Bone marrow (tissue), 2 donors: ENCODE results near the gene ZDHHC8.

Experiments
- DNase-seq, 2 donors: peaks; one replicate each; lab custom pipeline; 2025; lab: John Stamatoyannopoulos, UW

The ZDHHC8 gene, protein sequence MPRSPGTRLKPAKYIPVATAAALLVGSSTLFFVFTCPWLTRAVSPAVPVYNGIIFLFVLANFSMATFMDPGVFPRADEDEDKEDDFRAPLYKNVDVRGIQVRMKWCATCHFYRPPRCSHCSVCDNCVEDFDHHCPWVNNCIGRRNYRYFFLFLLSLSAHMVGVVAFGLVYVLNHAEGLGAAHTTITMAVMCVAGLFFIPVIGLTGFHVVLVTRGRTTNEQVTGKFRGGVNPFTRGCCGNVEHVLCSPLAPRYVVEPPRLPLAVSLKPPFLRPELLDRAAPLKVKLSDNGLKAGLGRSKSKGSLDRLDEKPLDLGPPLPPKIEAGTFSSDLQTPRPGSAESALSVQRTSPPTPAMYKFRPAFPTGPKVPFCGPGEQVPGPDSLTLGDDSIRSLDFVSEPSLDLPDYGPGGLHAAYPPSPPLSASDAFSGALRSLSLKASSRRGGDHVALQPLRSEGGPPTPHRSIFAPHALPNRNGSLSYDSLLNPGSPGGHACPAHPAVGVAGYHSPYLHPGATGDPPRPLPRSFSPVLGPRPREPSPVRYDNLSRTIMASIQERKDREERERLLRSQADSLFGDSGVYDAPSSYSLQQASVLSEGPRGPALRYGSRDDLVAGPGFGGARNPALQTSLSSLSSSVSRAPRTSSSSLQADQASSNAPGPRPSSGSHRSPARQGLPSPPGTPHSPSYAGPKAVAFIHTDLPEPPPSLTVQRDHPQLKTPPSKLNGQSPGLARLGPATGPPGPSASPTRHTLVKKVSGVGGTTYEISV

DNA sequence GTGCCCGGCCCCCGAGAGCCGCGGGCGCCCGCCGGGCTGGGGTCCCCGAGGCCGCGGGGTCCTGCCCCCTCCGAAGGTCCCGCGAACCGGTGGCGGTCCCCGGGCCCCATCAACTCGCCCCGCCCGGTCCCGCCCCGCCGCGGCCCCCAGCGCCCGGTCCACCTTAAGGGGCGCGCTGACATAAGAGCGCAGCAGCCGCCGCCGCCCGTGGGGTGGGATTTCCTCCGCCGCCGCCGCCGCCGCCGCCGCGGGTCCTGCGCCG is at the start of gene ZDHHC8:
ZDHHC8 (plus strand) TSS at position 208 of the 262 bp plus-strand sequence. CDS start 144 bp downstream, outside the sequence.
- DNase-seq = no peak

DNA sequence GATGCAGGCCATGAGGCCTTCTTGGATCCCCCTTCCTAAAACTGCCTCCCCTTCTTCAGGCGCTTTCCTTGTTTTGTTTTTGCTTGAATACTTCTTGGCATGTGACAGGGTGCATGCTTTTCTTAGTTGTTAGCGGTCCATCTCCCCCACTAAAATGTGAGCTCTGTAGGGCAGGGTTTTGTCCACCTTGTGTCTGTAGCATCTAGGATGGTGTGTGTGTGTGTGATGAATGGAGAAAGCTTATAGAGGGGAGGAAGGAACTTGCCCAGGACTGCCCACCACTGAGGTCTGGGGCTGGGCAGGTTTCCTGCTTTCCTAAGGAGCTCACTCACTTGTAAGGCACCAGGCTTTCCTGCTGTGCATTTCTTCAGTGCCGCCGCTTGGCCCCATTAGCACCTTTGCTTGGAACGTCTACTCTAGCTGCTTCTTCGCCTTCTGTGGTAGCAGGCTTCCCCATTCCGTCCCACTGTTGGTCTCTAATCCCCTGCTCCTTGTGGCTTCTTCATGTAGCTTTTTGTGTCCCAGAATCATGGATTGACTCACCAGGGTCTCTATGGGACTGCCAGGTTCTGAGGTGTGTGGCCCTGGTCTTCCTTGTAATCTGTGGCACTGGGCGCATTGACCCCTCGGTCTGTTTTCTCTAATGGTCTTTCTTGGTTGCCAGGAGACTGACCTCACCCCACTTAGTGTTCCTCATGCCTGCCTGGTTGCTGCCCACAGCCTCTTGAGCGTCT is 48.3 kb upstream of the ZDHHC8 start:
- no peak for DNase-seq

DNA sequence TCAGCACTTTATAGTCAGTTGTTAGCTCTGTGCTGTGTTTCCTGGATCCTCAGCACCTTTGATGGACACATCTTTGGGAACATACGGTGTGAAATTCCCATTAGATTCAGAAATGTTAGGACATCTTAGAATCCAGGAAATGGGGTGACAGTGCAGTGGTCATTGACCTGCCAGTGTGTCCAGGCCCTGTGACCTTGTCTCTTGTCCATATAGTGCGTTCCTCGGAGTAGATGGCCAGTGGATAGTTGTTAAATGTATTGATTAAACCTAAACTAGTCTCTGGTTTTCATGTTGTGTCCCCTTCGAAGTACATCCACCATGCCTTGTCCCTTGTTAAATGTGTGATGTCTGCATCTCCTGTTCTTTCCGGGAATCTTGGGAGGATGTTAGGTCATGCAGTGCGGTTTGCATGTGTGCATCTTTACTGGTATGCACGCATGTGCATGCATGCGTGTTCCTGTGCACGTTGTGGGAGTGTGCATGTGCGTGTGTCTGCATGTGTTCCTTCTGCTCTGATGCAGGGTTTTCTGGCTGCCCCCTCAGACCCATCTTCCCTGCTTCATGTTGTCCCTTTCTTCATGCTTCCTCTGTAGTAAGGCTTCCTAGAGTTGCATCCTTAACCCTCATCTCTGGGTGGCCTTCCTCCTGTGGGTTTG is 47.6 kb upstream of the ZDHHC8 start:
- DNase-seq = no peak

DNA sequence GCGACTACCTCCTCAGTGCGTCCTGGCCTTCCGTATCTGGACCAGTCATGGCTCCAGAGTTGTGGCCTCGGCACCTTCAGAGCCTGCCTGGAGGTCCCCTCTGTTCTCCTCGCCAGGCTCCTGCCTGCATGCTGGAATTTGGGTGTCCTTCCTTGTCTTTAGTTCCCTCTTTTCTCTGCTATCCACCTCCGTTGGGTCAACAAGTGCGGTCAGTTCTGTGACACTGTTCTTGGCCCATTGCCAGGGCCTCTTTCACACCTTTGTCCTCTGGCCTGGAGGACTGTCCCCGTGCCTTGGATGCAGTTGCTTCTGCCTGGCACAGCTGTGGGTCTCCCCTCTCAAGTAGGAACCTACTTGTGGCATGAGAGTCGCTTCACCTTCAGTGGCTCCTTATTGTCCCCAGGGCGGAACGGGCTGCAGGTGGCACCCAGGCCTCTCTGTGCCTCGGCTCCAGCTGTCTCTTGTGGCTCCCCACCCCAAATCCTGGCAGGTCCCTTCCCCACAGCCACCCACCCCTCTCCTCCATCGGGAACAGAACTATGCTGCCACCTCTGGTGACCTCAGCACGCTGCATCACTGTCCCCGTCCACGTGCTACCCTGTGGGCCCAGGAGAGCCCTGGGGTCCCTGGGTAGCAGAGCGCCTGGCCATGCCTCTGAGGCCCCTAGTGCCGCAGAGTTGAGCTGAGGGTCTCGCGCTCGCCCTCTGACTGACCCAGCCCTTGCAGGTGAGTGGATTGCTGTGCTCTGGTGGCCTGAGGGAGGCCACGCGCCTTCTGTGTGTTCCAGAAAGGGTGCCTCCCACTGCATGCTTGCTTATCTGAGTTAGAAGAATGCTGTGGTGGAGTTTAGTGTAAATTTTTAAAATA is 46.8 kb upstream of the ZDHHC8 start:
- no peak for DNase-seq

DNA sequence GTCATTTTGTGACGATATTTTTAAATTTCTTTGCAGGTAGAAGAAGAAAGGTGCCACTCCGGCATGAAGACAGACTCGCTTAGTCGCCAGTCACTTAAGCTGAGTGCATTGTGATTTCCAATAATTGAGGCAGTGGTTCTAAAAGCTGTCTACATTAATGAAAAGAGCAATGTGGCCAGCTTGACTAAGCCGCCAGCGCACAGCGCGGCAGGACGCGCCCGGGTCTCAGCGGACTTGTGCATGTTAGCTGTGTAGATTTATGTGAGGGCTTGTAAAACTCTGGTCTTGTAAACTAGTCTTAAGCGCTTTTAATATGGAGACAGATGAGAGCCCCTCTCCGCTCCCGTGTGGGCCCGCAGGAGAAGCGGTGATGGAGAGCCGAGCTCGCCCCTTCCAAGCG is 46.0 kb upstream of the ZDHHC8 start:
- DNase-seq = no peak

DNA sequence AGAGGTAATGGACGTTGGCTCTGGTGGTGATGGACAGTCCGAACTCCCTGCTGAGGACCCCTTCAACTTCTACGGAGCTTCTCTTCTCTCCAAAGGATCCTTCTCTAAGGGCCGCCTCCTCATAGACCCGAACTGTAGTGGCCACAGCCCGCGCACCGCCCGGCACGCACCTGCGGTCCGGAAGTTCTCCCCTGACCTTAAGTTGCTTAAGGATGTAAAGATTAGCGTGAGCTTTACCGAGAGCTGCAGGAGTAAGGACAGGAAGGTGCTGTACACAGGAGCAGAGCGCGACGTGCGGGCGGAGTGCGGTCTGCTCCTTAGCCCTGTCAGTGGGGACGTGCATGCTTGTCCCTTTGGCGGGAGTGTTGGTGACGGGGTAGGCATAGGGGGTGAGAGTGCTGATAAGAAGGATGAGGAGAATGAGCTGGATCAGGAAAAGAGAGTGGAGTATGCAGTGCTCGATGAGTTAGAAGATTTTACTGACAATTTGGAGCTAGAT is 45.5 kb upstream of the ZDHHC8 start:
- DNase-seq = no peak

DNA sequence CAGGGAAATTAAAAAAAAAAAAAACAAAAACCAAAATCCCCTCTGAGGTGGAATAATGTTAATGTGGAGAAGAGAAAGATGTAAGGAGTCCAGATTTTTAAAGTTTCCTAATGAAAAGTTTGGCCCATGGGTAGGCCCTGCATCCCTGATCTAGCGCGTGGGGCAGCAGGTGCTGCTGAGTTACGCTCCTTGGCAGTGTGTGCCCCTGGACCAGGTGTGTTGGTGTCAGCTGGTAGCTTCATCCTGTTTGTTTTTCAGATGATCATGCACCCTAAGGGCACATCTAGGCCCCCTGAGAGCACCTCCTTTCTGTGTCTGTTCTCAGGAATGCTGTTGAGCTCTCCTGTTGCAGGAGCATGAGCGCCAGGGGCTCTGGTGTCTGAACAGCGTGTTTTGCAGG is 44.8 kb upstream of the ZDHHC8 start:
- DNase-seq = no peak

DNA sequence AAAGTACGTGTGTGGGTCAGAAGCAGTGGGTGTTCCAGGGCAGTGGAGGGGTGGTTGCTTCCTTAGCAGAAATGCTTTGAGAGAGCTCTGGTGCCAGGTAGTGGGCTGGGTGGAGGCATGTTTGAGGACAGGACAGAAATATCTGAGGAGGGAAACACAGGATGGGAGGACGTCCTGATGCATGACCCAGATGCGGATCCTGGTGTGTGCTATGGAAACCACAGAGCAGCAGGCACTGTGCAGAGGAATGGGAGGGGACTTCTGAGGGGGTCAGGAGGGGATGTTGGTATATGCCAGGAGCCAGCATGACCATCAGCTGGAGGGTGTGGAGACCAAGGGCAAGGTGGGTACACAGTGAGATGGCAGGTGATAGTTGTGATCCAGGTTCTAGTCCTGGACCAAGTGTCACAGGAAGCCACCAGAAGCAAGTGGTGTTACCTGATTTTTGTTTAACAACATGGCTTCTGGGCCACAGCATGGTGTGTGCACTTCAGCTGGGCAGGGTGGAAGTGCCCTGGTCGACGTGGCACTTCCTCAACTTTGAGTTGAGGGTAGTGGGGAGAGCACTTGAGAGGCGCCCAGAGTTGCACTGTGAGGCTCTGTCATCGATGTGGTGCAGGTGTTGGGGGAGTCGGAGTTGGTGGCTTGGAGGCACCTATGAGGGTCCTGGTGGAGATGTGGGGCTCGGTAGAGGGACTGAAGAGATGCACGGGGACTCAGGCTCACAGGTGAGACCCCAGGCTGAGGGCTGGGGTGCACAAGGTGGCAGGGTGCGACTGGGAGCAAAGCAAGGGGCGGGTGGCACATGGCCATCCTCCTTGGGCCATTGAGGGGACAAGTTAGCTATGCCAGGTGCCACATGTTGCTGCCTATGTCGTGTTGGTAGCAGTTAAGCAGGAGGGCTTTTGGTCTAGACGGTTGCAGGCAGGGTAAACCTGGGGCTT is 44.0 kb upstream of the ZDHHC8 start:
- no peak for DNase-seq

DNA sequence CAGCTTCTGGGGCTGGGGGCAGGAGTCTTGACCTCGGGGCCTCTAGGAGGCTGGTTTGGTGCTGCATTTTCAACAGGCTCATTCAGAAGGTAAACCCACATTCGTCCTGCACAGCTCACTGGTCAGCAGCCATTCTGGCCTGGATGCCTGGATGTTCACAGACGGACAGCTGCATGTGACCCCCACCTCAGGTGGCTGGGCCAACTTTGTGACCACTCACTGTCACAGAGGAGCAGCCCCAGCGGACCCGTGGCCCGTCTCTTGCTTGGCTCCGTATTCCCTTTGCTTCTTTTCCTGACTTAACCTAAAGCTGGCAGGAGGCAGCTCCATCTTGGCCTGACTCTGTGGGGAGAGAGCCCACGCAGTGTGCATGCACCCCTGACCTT is 43.3 kb upstream of the ZDHHC8 start:
- no peak for DNase-seq

DNA sequence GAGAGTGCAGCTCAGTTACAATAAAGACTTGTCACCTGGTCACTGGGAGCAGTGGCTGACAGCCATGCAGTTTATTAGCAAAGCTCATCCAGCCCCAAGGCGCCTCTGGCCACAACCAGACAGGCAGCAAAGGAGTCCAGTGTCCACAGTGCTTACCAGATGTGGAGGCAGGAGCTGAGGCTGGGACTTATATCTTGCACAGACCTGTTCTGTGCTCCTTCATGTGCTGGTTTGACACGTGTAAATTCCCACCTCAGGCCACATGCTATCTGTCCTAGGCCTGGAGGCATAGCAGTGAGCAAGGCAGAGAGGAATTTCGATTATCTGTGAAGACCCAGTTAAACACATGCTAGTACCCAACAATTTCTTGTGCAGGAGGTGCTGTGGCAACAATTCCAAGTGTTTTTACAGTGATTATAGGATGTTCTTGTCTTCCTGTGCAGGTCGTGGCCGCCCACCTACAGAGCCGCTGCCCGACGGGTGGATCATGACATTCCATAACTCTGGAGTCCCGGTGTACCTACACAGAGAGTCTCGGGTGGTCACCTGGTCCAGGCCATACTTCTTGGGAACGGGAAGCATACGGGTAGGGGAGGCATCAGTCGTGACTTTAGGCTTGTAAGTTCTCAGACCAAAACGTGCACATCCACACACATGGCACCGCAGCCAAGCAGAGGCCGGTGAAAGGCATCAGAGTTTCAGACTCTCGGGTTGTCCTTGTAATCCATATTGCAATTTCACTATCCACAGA is 42.2 kb upstream of the ZDHHC8 start:
- no peak for DNase-seq

DNA sequence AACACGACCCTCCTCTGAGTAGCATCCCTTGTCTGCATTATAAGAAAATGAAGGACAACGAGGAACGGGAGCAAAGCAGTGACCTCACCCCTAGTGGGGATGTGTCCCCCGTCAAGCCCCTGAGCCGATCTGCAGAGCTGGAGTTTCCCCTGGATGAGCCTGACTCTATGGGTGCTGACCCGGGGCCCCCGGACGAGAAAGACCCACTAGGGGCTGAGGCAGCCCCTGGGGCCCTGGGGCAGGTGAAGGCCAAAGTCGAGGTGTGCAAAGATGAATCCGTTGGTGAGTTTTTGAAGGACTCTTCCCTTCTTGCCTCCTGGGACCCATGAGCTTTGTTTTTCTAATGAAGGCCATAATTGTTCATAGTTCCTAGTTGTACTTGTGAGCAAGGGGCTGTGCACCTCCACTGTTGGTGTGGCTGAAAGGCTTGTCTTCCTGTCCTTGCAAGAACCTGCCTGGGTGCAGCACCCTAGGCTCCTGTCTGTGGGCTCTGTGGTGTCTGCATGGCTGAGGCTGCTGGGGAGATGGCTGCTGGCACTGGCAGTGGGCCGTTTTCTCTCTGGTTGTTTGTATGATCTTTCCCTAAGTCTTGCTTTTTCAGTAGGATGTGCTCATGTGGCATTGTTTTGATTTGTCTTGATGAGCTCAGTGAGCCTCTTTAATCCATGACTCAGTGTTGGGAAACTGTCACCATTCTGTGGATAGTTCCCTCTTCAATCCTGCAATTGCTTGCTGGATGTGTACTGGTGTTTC is 41.5 kb upstream of the ZDHHC8 start:
- no peak for DNase-seq

DNA sequence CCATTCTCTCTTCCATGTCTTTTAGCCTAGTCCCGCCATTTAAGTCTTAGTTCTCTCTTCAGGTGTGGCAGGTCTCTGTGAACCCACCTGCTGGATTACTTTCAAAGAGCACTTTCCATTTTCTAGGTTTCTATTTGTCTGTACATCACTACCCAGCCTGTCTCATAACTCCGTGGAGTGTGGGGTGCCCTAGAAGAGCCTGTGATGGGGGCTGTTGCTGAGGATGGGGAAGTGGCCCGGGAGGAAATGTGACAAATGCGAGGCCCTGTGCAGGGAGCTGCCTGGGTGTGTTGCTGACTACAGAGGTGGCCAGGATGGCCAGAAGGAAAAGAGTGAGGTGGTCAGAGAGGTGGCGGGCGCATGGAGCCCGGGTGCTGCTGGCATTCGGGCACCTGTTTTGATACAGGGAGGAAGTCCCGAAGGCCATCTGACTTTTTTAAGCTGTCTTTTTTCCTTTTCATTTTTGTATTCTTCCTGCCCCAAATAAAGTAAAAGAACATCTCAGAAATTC is 40.8 kb upstream of the ZDHHC8 start:
- DNase-seq = no peak

DNA sequence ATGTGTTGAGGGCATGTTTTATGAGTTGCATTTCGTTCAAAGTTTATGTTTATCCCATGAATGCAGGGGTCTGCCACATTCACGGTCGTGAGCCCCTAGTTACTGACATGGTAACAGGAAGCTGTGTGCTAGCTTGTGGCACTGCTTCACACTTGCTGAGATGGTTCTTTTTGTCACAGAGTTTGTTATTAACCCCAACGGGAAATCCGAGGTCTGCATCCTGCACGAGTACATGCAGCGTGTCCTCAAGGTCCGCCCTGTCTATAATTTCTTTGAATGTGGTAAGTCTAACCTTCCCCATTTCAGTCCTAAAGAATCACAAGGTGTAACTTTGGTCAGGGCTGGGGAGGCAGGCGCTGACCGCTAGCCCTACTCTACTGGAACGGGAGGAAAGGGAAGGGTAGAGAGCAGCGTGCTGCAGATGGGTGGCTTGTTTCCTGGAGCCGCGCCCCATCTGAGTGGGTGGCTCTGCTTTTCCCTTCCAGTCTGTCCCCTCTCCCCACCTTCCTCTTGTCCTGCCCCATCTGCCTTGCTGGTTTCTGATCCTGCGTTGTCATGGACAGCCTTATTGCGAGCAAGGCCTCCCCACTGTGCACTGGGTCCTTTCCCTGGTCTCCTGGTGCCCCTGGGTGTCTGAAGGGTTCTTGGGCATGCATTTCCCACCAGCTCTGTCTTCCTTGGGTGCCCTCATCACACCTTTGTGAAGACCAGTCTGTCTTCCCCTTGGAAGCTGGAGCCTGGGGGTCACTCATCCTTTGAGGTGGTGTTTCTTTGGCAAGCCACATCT is 39.7 kb upstream of the ZDHHC8 start:
- no peak for DNase-seq

DNA sequence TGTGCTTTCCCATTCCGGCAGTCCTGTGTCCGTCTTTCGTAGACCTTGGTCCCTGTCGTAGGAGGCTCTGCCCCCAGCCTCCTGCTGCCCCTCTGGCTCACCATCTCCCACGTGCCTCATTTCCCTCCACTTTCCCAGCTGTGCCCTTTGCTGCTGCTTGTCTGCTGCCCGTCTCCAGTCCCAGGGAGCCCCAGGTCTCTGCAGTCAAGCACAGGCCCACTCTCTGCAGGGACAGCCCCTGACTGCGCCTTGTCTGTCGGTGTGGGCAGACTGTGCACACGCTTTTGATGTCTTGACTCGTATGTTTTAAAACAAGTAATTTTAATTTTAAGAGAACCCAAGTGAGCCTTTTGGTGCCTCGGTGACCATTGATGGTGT is 39.1 kb upstream of the ZDHHC8 start:
- DNase-seq = no peak

DNA sequence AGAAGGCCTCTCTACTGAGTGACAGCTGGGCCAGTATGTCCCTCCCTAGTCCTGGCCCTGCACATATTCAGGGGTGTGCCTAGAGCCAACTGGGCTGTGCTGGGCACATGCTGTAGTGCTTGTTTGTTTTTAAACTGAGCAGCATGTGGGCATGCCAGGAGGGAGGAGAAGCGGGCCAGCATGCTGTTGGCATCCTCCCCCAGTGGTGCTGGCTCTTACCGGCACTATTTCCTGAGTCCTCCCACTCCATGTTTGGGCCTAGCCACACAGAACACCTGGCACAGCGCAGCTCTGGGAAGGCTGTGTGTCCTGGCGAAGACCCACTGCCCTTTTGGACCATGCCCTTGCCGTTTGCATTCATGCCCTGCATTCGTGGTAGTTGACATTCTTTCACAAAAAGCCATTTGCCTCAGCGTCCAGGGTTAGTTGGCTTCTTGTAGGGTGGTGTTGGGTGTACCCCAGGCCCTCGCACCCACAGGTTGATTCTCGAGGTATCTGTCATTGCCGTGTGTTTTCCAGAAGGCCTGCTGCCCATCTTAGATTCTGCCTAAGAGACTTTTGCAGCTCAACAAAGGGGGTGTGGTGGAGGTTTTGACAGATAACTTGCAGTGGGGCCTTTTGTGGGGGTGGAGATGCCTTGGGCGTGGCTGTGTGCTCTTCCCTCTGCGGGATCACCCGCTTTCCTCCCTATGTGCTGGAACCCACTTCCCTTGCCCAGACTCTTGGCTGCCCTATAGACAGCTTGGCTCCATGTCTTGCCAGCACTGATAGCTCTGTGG is 38.0 kb upstream of the ZDHHC8 start:
- no peak for DNase-seq

DNA sequence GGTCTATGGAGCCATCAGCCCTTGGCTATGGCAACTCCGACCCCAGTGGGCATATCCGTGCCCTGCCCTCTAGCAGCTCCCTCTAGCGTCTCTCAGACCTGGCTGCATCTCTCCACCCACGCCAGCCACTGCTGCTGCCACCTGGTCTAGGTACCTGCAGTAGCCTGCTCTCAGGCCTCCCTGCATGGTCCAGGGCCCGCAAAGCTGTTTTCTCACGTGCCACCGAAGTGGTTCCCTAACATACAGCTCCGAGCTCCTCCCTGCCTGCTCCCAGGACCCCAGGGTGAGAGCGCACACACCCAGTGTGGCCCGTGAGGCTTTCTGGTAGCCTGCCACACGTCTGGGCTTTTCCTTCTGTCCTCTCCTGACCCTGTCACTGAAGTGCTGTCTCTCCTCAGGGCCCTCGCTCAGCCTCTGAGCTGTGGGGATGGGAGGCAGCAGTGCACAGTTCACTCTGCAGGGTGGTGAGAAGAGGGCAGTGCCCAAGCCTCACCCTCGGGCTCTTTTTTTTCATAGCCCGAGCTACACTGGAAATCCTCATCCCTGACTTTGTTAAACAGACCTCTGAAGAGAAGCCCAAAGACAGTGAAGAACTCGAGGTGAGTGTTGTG is 37.3 kb upstream of the ZDHHC8 start:
- no peak for DNase-seq
